Right kidney (tissue), 1 donor: Measurements from ENCODE around the gene HP1BP3.
A peak's percentile ranks its signal among the peaks of the same experiment; 100 is the strongest.

ENCODE experiments used
- DNase-seq: peaks from one replicate; pipeline ENCODE4 v3.0.0-alpha.2; 2016

The HP1BP3 gene

DNA sequence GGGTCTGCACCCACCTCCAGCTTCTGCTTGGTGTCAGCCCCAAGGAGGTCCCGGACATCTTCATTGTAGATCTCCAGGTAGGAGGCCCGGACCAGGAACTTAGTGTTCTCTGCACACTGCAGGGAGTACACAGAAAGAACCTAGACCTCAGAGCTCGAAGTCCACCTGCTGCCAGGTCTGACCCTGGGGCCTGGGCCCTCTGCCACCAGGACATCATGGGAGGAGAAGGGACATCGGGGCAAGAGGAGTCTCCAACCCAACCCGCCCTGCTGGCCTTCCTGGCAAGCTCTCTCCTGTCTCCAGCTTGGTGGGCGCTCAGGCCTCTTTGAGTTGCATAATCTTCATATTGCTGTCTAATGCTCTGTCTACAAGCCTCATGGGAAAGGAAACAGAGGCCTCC, 73.7 kb downstream of the HP1BP3 start:
- DNase-seq, result no peak

GRCh38 chr1:20712215-20712577, 74.9 kb downstream of the HP1BP3 start:
- DNase-seq, result no peak

DNA sequence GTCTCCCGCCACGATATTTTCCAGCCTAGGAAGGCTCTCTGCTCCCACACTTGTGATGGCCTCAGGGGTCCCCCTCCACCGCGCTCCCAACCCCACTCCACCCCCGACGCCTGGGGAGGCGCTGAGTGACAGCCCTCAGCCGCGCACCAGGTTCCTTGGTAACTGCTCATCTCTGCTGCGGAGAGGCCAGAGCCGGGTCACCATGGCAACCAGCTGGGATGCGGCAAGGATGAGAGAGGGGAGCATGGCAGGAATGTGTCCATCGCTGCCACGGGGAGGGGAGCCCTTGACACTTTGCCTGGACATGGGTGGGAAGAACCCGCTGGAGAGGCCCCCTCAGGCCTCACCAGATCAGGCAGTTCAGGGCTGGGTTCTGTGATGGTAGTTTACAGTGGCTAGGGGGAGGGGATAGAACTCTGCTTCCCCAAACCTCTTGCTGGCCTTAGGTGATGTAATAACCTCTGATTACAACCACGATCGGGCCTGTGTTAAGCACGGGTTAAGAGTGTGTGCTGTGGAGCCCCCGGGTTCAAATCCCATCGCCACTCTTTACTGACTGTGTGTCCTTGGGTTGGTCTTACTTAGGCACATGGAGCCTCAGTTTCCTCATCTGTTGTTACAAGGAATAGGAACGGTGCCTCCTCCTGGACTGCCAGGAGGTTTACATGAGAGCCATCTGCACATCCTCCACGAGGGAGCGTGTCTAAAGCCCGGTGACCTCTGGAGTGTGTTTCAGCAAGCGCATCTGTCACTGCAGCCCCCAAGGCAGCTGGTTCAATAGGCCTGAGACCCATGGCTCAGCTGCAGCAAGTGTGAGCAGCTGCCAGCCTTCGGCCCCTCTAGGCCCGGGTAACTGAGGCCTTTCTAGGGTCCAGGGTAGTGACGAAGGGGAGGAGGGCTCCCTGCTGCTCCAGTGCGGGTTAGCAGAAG, 75.6 kb downstream of the HP1BP3 start:
- no peak for DNase-seq

DNA sequence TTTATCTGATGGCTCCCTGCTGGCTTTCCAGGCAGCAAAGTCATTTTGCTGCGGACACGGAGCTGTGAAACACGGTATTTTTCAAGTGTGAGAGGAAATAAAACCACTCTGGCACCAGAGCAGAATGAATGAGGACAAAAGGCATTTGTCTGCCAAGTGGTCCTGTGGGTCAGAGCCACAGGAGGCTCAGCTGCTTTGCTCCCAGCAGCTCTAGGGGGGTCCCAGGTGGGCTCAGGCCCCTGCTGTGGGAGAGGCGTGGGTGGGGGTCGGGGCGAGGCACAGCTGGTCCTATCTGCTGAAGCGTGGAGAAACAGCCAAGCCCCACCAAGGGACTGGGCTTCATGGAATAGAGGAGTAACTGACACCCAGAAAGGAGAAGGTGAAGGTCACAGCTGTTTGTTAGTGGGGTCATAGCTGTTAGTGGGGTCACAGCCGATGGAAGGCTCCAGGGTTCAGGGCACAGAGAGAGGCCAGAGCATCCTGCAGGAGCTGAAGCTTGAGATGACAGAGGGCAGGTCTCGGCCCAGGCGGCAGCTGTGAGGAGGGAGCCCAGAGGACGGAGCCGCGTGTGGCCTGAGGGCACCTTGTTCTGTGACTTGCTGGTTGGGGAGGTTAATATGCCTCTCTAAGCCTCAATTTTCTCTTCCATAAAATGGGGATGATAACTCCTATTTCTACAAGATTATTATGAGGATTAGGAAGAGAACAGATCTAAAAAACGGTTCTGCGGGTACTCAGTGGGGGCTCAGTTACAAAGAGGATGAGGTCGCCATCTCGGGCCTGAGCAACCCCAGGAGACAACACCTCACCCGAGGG, 76.4 kb downstream of the HP1BP3 start:
- no peak for DNase-seq

- no peak for DNase-seq
These were observed 77.2 kb downstream of the HP1BP3 start for GRCh38 chr1:20709868-20710267.

GRCh38 chr1:20708891-20709290, 78.2 kb downstream of the HP1BP3 start:
- no peak for DNase-seq

GRCh38 chr1:20708057-20708456, 79.0 kb downstream of the HP1BP3 start:
- no peak for DNase-seq

DNA sequence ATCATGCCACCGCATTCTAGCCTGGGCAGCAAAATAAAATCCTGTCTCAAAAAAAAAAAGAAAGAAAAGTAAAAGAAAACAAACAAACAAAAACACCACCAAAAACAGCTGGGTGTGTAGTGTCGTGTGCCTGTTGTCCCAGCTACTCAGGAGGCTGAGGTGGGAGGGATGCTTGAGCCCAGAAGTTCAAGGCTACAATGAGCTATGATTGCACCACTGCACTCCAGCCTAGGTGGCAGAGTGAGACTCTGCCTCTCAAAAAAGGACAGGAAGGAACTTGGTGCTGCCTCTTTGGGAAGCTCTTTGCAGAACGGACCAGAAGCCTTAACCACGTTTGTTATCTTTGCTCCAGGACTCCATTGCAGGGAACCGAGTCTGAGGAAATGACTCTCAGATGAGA, 80.3 kb downstream of the HP1BP3 start:
- no peak for DNase-seq

DNA sequence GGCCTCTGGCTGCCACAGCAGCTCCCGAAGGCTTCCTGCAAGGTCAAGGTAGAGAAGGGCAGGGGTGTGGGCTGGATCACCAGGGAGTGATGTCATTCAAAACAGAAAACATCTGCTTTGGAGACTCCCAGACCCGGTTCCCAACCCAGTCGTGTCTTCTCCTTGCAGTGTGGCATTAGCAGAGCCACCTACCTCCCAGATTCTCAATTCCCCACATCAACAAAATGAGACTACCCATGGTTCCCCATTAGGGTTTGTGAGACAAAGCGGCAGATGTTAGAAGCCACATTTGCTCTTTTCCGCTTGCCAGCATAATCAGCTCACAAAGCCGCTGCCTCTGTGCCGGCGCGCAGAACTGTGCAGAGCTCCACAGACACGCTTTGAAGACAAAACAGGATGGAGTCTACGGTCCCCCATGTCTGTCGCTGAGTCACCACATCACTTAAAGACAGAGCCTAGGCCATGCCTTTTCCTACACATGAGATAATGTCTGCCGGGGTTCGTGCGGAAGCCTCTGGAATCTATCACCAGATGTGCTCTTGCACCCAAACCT, 81.8 kb downstream of the HP1BP3 start:
- no peak for DNase-seq

GRCh38 chr1:20704390-20705202, 82.5 kb downstream of the HP1BP3 start:
- DNase-seq, result no peak

DNA sequence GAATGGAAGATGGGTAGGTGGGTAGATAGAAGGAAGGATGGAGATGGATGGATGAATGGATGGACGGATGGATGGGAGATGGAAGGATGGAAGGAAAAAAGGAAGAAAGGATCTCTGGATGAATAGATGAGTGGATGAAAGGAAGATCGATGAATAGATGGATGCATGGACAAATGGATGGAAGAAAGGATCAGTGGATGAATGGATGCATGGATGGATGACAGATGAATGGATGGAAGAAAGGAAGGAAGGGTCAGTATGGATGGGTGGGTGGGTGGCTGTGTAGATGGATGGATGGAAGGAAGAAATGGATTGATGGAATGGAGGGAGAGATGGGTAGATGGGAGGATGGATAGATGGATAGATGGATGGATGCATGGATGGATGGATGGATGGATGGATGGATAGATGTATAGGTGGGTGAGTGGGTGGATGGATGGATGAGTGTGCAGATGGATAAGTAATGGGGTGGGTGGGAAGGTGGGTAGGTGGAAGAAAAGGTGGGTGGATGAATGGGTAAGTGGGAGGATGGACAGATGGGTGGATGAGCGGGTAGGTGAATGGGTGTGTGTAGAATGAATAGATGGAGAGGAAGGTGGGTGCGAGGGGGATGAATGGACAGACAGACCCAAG, 83.9 kb downstream of the HP1BP3 start:
- no peak for DNase-seq

GRCh38 chr1:20702416-20702815, 84.7 kb downstream of the HP1BP3 start:
- DNase-seq, result no peak

GRCh38 chr1:20701847-20702246, 85.3 kb downstream of the HP1BP3 start:
- DNase-seq, result no peak

DNA sequence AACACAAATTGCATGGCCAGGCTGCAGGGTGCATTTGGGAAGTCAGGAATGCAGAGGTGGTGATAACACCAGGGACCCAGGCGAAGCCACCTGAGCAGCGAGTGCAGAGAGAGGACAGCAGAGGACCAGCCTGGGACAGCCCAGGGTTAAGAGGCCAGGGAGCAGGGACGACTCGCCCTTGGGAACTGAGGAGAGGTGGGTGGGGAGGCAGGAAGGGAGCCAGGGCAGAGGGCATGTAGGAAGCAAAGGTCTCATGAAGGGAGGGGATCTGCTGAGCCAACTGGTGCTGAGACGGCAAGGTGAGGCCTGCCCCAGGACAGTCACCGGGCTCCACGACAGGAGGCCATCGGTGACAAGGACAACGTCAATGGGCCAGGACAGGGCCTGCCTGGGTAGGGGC, 85.7 kb downstream of the HP1BP3 start:
- no peak for DNase-seq

GRCh38 chr1:20700636-20701215, 86.4 kb downstream of the HP1BP3 start:
- DNase-seq, result no peak

DNA sequence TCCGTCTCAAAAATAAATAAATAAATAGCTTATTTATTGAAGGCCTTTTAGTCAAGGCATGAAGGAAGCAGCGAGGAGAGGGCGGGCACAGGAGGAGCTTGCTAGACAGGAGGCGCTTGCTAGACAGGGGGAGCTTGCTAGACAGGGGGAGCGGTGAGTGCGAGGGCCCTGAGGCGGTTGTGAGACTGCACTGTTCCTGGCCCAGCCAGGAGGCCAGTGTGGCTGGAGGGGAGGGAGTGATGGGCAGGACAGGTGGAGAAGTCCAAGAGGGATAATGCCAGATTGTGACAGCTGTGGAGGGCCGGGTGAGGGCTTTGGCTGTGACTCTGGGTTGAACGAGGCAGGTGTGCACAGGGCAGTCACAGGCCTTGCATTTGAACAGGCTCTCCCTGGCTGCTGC, 87.5 kb downstream of the HP1BP3 start:
- DNase-seq, result no peak

DNA sequence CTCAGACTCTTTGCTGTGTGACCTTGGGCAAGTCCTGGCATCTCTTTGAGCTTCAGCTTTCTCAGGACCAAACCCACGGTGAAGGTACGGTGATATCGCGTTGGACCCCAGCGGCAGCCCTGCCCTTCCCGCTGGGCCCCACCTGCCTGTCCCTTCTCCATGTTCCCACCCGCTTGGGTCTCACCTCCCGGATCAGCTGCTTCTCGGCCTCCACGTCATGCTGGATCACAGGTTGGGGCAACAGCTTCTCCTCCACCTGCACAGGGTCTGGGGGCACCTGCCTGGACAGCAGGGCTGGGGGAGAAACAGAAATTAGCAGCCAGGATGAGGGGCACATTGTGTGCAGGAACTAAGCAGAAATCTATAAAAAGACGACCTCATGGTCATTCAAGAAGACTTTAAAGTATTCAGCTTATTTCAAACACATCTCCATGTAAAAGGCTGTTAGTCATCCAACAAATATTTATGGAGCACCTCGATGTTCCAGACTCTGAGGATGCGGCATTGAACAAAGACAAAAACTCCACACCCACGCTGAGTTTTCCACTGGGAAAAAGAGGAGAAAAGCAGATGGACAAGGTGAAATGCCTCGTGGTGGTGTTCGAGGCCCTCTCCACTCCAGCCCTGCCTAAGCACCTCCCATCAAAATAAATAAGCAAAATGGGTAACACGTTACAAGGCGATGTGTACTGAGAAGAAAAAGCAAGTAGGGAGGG, 88.8 kb downstream of the HP1BP3 start:
- no peak for DNase-seq

DNA sequence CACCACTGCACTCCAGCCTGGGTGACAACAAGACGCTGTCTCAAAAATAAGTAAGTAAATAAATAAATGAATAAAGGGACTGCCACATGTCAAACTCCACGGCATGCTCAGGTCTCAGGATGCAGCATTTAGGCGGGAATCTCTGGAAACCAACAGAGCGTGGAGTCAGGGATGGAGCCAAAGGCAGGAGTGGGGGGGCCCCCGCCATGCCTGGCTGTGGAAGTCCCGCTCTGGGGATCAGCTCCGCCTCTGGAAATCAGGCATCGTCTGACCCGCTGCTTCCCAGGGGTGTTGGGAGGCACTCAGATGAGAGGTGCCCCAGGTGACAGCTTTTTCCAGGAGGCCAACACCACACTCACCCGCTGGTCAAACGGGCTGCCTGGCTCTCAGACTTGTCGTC, 89.5 kb downstream of the HP1BP3 start:
- DNase-seq, result no peak

- peak; percentile 86 for DNase-seq
These were observed 90.4 kb downstream of the HP1BP3 start for GRCh38 chr1:20696397-20697333.

GRCh38 chr1:20695515-20695914, 91.6 kb downstream of the HP1BP3 start:
- DNase-seq, result no peak
